Mesendoderm (in vitro differentiated cells): ENCODE measurements around the gene CEP68.

Source experiments
- DNase-seq: peaks from one replicate; pipeline ENCODE4 v3.0.0; 2013
- H2AK5ac ChIP-seq: 2 replicates; pipeline ENCODE4 v1.6.1; 2013; ENCODE audit warnings: low read length, inconsistent platforms
- H2BK120ac ChIP-seq: 2 replicates; pipeline ENCODE4 v1.6.1; 2013; ENCODE audit warnings: low read depth, mild to moderate bottlenecking, low read length, moderate library complexity, mixed read lengths
- H2BK15ac ChIP-seq: replicated peaks from 2 replicates; pipeline ENCODE4 v1.6.1; 2013; ENCODE audit warnings: low read depth, mild to moderate bottlenecking, moderate library complexity
- H2BK5ac ChIP-seq: 2 replicates; pipeline ENCODE4 v1.6.1; 2013; ENCODE audit warnings: low read length, inconsistent platforms
- H3K18ac ChIP-seq: 2 replicates; pipeline ENCODE4 v1.6.1; 2013; ENCODE audit warnings: mild to moderate bottlenecking, low read length, mixed read lengths
- H3K23ac ChIP-seq: one replicate; pipeline ENCODE4 v1.6.1; 2013; ENCODE audit warnings: low read length
- H3K27ac ChIP-seq: 2 replicates; pipeline ENCODE4 v1.5.1; 2013; ENCODE audit warnings: low read depth, mild to moderate bottlenecking, inconsistent platforms, low read length, moderate library complexity
- H3K27me3 ChIP-seq: 2 replicates; pipeline ENCODE4 v1.6.1; 2013; ENCODE audit warnings: low read length, control low read depth, mild to moderate bottlenecking, inconsistent platforms; ENCODE audit not compliant: insufficient read depth, poor library complexity
- H3K36me3 ChIP-seq: 2 replicates; pipeline ENCODE4 v1.6.1; 2013; ENCODE audit warnings: low read length, inconsistent platforms; ENCODE audit not compliant: control insufficient read depth, insufficient read depth
- H3K4ac ChIP-seq: one replicate; pipeline ENCODE4 v1.6.1; 2013; ENCODE audit warnings: low read depth, mild to moderate bottlenecking, low read length, moderate library complexity
- H3K4me1 ChIP-seq: 2 replicates; pipeline ENCODE4 v1.6.1; 2013; ENCODE audit warnings: low read depth, low read length, inconsistent platforms; ENCODE audit not compliant: control insufficient read depth
- H3K4me2 ChIP-seq: 2 replicates; pipeline ENCODE4 v1.6.1; 2013; ENCODE audit warnings: low read length
- H3K4me3 ChIP-seq: 2 replicates; pipeline ENCODE4 v1.5.1; 2013; ENCODE audit warnings: mild to moderate bottlenecking, low read length
- H3K56ac ChIP-seq: one replicate; pipeline ENCODE4 v1.6.1; 2013; ENCODE audit warnings: low read length
- H3K79me1 ChIP-seq: 2 replicates; pipeline ENCODE4 v1.6.1; 2013; ENCODE audit warnings: low read length, inconsistent platforms
- H3K79me2 ChIP-seq: 2 replicates; pipeline ENCODE4 v1.6.1; 2013; ENCODE audit warnings: mild to moderate bottlenecking, low read length; ENCODE audit not compliant: control insufficient read depth, insufficient read depth
- H3K9ac ChIP-seq: 2 replicates; pipeline ENCODE4 v1.6.1; 2013; ENCODE audit warnings: low read length, inconsistent platforms
- H4K5ac ChIP-seq: one replicate; pipeline ENCODE4 v1.6.1; 2013; ENCODE audit warnings: low read length
- H4K8ac ChIP-seq: one replicate; pipeline ENCODE4 v1.6.1; 2013; ENCODE audit warnings: low read depth, mild to moderate bottlenecking, control low read depth, low read length, moderate library complexity
- WGBS: extraction: QIAGEN DNeasy Blood & Tissue Kit; methylation state at CpG from one replicate; pipeline ENCODE4 v1.1.7; 2013; ENCODE audit warnings: low lambda C conversion rate, missing lambda C conversion rate; ENCODE audit not compliant: insufficient coverage; ENCODE audit errors: extremely low coverage; 5-methylcytosine and 5-hydroxymethylcytosine counted together

CEP68 gene

GRCh38 chr2:65062843-65063825 is 6.9 kb downstream of the CEP68 start:
- no peak overlapping the region for H2AK5ac ChIP-seq
- H3K79me1 ChIP-seq: peaks cover 13% of the 10 kb centered on the region
- no peak overlapping the region for H3K23ac ChIP-seq
- no peak overlapping the region for H2BK120ac ChIP-seq
- H3K27me3 ChIP-seq: no peaks in the 10 kb centered on the region
- H3K4me3 ChIP-seq: no peak overlapping the region
- no peaks in the 10 kb centered on the region for H3K4me1 ChIP-seq
- no peak overlapping the region for H4K8ac ChIP-seq
- DNase-seq: no peak
- no peaks in the 10 kb centered on the region for H3K36me3 ChIP-seq
- peaks cover 11% of the 10 kb centered on the region for H3K79me2 ChIP-seq
- H3K4ac ChIP-seq: no peak overlapping the region
- no peak overlapping the region for H2BK5ac ChIP-seq
- no peak overlapping the region for H3K9ac ChIP-seq
- H4K5ac ChIP-seq: no peak overlapping the region
- H3K56ac ChIP-seq: no peak overlapping the region
- H3K18ac ChIP-seq: no peak overlapping the region
- H2BK15ac ChIP-seq: no peak overlapping the region
- no peak overlapping the region for H3K4me2 ChIP-seq
- WGBS: no CpG with 5 or more reads among the region's 13 CpGs
- no peak overlapping the region for H3K27ac ChIP-seq

GRCh38 chr2:65064728-65065552 is 8.7 kb downstream of the CEP68 start:
- Histone ChIP-seq H3K27ac (no peak overlapping the region), H3K79me1 (peaks cover 14% of the 10 kb centered on the region), H3K23ac (no peak overlapping the region), H3K9ac (no peak overlapping the region), H3K18ac (no peak overlapping the region), H3K79me2 (peaks cover 11% of the 10 kb centered on the region), H4K8ac (no peak overlapping the region), H2AK5ac (no peak overlapping the region), H3K56ac (no peak overlapping the region), H2BK5ac (no peak overlapping the region), H3K4me3 (no peak overlapping the region), H2BK120ac (no peak overlapping the region), H3K27me3 (no peaks in the 10 kb centered on the region), H3K36me3 (no peaks in the 10 kb centered on the region), H3K4me2 (no peak overlapping the region), H3K4ac (no peak overlapping the region), H4K5ac (no peak overlapping the region), H2BK15ac (no peak overlapping the region), H3K4me1 (no peaks in the 10 kb centered on the region)
- no CpG with 5 or more reads among the region's 14 CpGs for WGBS
- peak; percentile 74 for DNase-seq

GRCh38 chr2:65067806-65068553 is 11.8 kb downstream of the CEP68 start:
- no peak overlapping the region for H2BK15ac ChIP-seq
- H3K4me1 ChIP-seq: no peaks in the 10 kb centered on the region
- H3K9ac ChIP-seq: no peak overlapping the region
- H3K27ac ChIP-seq: no peak overlapping the region
- H3K4ac ChIP-seq: no peak overlapping the region
- H2BK120ac ChIP-seq: no peak overlapping the region
- no peak overlapping the region for H2AK5ac ChIP-seq
- H3K79me2 ChIP-seq: peaks cover 9% of the 10 kb centered on the region
- H2BK5ac ChIP-seq: no peak overlapping the region
- no peak overlapping the region for H3K18ac ChIP-seq
- peaks cover 3% of the 10 kb centered on the region for H3K36me3 ChIP-seq
- no CpG with 5 or more reads among the region's 14 CpGs for WGBS
- no peak overlapping the region for H3K56ac ChIP-seq
- no peak overlapping the region for H4K5ac ChIP-seq
- H3K79me1 ChIP-seq: peaks cover 10% of the 10 kb centered on the region
- H3K4me3 ChIP-seq: no peak overlapping the region
- no peak overlapping the region for H4K8ac ChIP-seq
- no peak overlapping the region for H3K4me2 ChIP-seq
- DNase-seq: no peak
- no peaks in the 10 kb centered on the region for H3K27me3 ChIP-seq
- H3K23ac ChIP-seq: no peak overlapping the region

- DNase-seq: no peak
- peaks cover 3% of the 10 kb centered on the region for H3K36me3 ChIP-seq
- H3K4me2 ChIP-seq: no peak overlapping the region
- H3K4me3 ChIP-seq: no peak overlapping the region
- H2BK15ac ChIP-seq: no peak overlapping the region
- H2BK5ac ChIP-seq: no peak overlapping the region
- no peak overlapping the region for H3K56ac ChIP-seq
- no peak overlapping the region for H3K4ac ChIP-seq
- H3K79me1 ChIP-seq: peaks cover 6% of the 10 kb centered on the region
- no peaks in the 10 kb centered on the region for H3K4me1 ChIP-seq
- no peak overlapping the region for H2BK120ac ChIP-seq
- H2AK5ac ChIP-seq: no peak overlapping the region
- H4K8ac ChIP-seq: no peak overlapping the region
- H3K79me2 ChIP-seq: peaks cover 5% of the 10 kb centered on the region
- no peak overlapping the region for H3K23ac ChIP-seq
- H3K9ac ChIP-seq: no peak overlapping the region
- no peak overlapping the region for H3K18ac ChIP-seq
- whole genome bisulfite sequencing: no CpG with 5 or more reads among the region's 6 CpGs
- no peak overlapping the region for H4K5ac ChIP-seq
- no peaks in the 10 kb centered on the region for H3K27me3 ChIP-seq
- H3K27ac ChIP-seq: no peak overlapping the region
These were observed 13.2 kb downstream of the CEP68 start for GRCh38 chr2:65069439-65069824.

GRCh38 chr2:65070172-65070830 is 14.1 kb downstream of the CEP68 start:
- H3K27me3 ChIP-seq: no peaks in the 10 kb centered on the region
- no peaks in the 10 kb centered on the region for H3K4me1 ChIP-seq
- peaks cover 3% of the 10 kb centered on the region for H3K36me3 ChIP-seq
- DNase-seq: peak; percentile 73
- H3K4me3 ChIP-seq: no peak overlapping the region
- H3K4ac ChIP-seq: no peak overlapping the region
- H2BK15ac ChIP-seq: no peak overlapping the region
- no peak overlapping the region for H3K23ac ChIP-seq
- no peak overlapping the region for H3K27ac ChIP-seq
- no CpG with 5 or more reads among the region's 8 CpGs for WGBS
- no peak overlapping the region for H2BK5ac ChIP-seq
- peaks cover 2% of the 10 kb centered on the region for H3K79me2 ChIP-seq
- H3K79me1 ChIP-seq: peaks cover 6% of the 10 kb centered on the region
- no peak overlapping the region for H3K56ac ChIP-seq
- H2BK120ac ChIP-seq: no peak overlapping the region
- no peak overlapping the region for H3K9ac ChIP-seq
- no peak overlapping the region for H4K8ac ChIP-seq
- H2AK5ac ChIP-seq: no peak overlapping the region
- no peak overlapping the region for H3K18ac ChIP-seq
- H3K4me2 ChIP-seq: no peak overlapping the region
- H4K5ac ChIP-seq: no peak overlapping the region
